HL-60 (cell line): ENCODE results near the gene MAP3K20.

Source experiments
- DNase-seq, 2 experiments: peaks; one replicate each; pipeline ENCODE4 v3.0.0-alpha.2; 2010 to 2020; ENCODE audit warnings: low read depth in 1 of 2, low spot score in 1 of 2
- H3K27ac ChIP-seq: fragments of 250-450 bp; sonication (Bioruptor Pico); replicated peaks from 2 replicates; pipeline ENCODE4 v1.5.1; 2020; ENCODE audit warnings: mild to moderate bottlenecking, moderate library complexity
- H3K27me3 ChIP-seq: fragments of 250-450 bp; sonication (Bioruptor Pico); 2 replicates; pipeline ENCODE4 v1.5.1; 2021; ENCODE audit warnings: mild to moderate bottlenecking, moderate library complexity; ENCODE audit not compliant: insufficient read depth, poor library complexity, severe bottlenecking
- H3K4me3 ChIP-seq: replicated peaks from 2 replicates; pipeline ENCODE4 v1.5.1; 2011; ENCODE audit warnings: mild to moderate bottlenecking, control low read depth, low read length; ENCODE audit not compliant: insufficient read depth
- GABPA ChIP-seq: IDR thresholded peaks from 2 replicates; pipeline ENCODE4 v1.6.1; 2012; ENCODE audit warnings: low read depth
- POLR2AphosphoS5 ChIP-seq: IDR thresholded peaks from 2 replicates; pipeline ENCODE4 v1.6.1; 2012; ENCODE audit warnings: low read depth
- SPI1 ChIP-seq: IDR thresholded peaks from 2 replicates; pipeline ENCODE4 v1.6.1; 2012; ENCODE audit warnings: low read depth, mild to moderate bottlenecking, borderline replicate concordance
- TF ChIP-seq, protein P1 (sequence below): IDR thresholded peaks from 2 replicates; pipeline ENCODE4 v1.6.1; 2012; ENCODE audit warnings: low read depth; ENCODE audit not compliant: insufficient replicate concordance
- TF ChIP-seq, protein P2 (sequence below): IDR thresholded peaks from one replicate; pipeline ENCODE4 v1.5.1; 2011; ENCODE audit warnings: low read length, control low read depth, inconsistent platforms; ENCODE audit not compliant: insufficient read depth

The MAP3K20 gene

DNA sequence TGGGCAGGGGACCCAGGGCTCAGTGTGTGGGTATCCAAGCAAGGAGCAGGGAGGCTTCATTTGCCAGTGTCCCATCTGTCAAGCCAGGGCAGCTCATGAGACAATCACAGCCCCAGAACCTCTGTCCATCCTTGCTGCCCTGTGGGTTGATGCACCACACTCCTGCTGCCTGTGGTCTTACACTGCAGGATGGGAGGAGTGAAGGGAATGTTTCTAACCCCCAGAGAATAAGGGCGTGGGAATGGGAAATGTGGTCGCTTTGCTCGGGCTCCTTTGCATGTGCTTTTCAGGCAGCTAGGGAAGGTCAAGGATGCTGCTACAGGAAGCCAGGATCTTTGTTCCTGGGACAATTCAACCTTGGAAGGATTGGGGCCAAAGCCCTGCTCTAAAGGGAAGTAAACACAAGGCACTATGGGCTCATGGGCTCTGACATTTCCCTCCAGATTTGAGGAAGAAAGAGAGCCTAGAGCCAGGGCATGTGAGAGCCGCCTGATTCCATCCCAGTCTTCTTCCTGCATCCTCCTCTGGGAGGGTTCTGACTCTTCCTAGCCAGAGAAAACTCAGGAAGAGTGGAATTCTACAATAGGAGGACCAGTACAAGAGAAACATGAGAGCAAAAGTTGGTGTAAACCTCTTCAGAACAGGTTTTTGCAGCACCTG, 18.8 kb upstream of the MAP3K20 start:
- TF ChIP-seq GABPA (no peak), SPI1 (no peak), POLR2AphosphoS5 (no peak)
- TF ChIP-seq, protein P1, sequence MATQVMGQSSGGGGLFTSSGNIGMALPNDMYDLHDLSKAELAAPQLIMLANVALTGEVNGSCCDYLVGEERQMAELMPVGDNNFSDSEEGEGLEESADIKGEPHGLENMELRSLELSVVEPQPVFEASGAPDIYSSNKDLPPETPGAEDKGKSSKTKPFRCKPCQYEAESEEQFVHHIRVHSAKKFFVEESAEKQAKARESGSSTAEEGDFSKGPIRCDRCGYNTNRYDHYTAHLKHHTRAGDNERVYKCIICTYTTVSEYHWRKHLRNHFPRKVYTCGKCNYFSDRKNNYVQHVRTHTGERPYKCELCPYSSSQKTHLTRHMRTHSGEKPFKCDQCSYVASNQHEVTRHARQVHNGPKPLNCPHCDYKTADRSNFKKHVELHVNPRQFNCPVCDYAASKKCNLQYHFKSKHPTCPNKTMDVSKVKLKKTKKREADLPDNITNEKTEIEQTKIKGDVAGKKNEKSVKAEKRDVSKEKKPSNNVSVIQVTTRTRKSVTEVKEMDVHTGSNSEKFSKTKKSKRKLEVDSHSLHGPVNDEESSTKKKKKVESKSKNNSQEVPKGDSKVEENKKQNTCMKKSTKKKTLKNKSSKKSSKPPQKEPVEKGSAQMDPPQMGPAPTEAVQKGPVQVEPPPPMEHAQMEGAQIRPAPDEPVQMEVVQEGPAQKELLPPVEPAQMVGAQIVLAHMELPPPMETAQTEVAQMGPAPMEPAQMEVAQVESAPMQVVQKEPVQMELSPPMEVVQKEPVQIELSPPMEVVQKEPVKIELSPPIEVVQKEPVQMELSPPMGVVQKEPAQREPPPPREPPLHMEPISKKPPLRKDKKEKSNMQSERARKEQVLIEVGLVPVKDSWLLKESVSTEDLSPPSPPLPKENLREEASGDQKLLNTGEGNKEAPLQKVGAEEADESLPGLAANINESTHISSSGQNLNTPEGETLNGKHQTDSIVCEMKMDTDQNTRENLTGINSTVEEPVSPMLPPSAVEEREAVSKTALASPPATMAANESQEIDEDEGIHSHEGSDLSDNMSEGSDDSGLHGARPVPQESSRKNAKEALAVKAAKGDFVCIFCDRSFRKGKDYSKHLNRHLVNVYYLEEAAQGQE = no peak
- TF ChIP-seq, protein P2, sequence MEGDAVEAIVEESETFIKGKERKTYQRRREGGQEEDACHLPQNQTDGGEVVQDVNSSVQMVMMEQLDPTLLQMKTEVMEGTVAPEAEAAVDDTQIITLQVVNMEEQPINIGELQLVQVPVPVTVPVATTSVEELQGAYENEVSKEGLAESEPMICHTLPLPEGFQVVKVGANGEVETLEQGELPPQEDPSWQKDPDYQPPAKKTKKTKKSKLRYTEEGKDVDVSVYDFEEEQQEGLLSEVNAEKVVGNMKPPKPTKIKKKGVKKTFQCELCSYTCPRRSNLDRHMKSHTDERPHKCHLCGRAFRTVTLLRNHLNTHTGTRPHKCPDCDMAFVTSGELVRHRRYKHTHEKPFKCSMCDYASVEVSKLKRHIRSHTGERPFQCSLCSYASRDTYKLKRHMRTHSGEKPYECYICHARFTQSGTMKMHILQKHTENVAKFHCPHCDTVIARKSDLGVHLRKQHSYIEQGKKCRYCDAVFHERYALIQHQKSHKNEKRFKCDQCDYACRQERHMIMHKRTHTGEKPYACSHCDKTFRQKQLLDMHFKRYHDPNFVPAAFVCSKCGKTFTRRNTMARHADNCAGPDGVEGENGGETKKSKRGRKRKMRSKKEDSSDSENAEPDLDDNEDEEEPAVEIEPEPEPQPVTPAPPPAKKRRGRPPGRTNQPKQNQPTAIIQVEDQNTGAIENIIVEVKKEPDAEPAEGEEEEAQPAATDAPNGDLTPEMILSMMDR = no peak
- no peak for DNase-seq
- Histone ChIP-seq H3K27me3 (no peaks in the 10 kb centered on the region), H3K27ac (no peak overlapping the region), H3K4me3 (no peak overlapping the region)

- TF ChIP-seq GABPA (no peak), POLR2AphosphoS5 (no peak), SPI1 (no peak)
- TF ChIP-seq, protein P2 = no peak
- TF ChIP-seq, protein P1 = no peak
- DNase-seq = no peak
- Histone ChIP-seq H3K27me3 (no peaks in the 10 kb centered on the region), H3K27ac (no peak overlapping the region), H3K4me3 (no peak overlapping the region)
These were observed 17.5 kb upstream of the MAP3K20 start for GRCh38 chr2:173058097-173058496.

GRCh38 chr2:173058673-173059072, 17.0 kb upstream of the MAP3K20 start:
- Histone ChIP-seq H3K4me3 (no peak overlapping the region), H3K27me3 (no peaks in the 10 kb centered on the region), H3K27ac (no peak overlapping the region)
- no peak for TF ChIP-seq SPI1
- TF ChIP-seq, protein P1 = no peak
- TF ChIP-seq, protein P2 = no peak
- TF ChIP-seq GABPA = no peak
- no peak for DNase-seq
